Anterior cingulate cortex (tissue), 58 donors: Measurements from ENCODE around the gene MDP1.

Experiments
- DNase-seq, 58 donors: peaks; one replicate each; lab custom pipeline; 2025; lab: John Stamatoyannopoulos, UW

The MDP1 gene

DNA sequence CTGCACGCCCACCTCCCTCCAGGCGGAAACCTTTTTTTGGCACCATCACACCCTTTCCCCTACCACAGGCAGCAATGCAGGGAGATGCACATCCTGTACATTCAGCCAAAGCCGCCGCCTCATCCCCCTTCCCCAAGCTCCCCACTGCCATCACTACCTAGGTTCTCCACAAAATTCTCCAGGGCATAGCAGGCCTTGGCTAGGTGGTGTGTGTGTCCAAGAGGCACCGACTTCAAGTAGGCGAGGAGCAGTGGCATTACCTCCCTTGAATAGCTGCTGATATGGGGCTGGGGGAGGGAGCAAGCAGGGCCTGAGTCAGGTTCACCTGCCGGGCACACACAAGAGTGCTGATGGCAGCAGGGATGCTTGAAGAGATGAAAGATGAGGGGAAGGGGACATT, 30.8 kb downstream of the MDP1 start:
- no peak for DNase-seq

DNA sequence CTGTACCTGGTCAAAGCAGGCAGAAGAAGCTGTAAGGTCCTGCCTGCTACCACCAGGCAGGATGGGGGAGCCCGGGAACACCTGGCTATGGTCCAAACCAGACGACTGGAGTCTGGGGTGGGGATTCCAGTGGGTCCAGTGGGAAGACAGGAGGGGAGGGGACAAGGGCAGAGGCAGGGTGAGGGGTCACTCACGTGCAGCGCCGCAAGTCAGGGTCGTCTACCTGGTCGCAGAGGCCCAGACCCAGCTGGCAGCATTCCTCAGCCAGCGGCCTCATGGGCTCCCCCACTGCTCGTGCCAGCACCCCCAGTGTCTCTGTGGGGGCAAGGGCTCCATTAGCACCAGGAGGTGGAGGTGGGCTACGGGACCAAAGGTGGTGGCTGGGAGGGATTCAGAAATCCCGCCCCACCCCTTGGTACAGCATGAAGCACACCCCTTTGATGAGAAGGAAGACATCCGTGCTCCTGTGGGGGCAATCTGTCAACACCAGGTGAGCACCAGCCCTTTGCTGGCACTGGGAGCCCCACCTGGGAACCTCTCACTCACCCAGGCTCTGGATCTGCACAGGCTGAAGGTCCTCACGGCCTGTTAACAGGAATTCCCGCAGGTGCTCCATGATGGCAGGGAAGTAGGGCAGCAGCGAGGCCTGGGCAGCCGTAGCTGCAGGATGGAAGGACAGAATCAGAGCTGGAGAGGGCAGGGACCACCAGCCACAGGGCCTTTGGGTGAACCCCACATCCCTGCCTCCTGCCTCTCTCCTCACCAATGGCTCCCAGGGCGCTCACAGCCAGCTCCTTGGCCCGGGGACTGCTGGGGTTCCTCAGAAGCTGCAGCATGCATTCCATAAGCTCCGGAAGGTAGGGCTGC, 31.5 kb downstream of the MDP1 start:
- DNase-seq = no peak

DNA sequence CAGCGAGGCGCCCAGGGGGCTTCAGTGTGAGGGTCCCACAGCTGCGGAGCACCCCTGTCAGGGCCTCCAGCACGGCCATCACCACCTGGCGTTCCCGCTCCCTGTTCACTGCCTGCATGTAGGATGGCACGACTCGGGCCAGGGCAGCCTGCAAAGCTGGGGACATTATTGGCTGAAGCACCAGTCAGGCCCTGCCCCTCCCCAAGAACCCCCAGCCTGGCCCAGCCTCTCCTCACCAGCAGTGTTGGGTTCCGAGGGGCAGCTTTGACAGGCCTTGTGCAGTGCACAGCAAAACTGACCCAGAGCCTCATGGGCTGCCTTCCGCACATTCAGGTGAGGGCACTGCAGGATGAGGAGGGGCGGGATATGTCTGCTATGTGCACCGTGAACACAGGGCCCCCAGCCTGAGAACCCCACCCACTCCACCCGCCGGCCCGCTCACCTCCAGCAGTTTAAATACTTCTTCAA, 32.8 kb downstream of the MDP1 start:
- DNase-seq = no peak

DNA sequence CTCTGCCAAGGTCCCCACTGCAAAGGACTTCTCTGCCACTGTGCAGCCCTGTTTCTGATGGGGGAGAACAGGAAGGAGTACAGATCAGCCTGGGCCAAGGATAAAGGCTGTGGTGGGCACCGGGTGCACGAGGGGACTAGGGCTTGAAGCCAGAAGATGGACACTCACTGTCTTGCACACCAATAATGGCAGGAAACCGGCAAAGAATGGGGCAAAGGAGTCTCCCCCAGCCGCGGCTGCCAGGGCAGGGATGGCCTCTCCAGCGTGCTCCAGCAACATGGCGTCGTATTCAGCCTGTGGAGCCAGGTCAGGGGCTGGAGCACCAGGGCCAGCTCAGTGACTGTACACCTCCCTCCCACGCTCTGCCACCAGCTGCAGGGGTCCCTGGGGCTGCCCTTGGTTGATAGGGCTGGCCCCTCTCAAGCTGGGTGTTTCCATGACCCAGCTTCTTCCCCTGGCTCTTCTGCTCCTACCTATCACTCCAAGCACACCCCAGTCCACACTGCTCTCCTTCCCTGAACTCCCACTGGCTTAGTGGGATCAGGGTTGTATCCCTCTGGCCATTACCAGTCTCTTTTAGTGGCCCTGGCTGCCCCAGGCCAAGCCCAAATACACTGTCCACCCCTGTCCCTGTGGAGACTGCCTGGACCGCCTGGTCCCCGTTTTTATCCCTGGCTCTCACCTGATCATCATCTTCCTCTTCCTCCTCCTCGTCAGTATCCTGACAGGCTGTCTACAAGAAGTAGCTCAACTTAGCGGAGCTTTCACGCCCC, 33.6 kb downstream of the MDP1 start:
- no peak for DNase-seq

- DNase-seq = no peak
Measured at GRCh38 chr14:24181371-24182077, 34.3 kb downstream of the MDP1 start.

DNA sequence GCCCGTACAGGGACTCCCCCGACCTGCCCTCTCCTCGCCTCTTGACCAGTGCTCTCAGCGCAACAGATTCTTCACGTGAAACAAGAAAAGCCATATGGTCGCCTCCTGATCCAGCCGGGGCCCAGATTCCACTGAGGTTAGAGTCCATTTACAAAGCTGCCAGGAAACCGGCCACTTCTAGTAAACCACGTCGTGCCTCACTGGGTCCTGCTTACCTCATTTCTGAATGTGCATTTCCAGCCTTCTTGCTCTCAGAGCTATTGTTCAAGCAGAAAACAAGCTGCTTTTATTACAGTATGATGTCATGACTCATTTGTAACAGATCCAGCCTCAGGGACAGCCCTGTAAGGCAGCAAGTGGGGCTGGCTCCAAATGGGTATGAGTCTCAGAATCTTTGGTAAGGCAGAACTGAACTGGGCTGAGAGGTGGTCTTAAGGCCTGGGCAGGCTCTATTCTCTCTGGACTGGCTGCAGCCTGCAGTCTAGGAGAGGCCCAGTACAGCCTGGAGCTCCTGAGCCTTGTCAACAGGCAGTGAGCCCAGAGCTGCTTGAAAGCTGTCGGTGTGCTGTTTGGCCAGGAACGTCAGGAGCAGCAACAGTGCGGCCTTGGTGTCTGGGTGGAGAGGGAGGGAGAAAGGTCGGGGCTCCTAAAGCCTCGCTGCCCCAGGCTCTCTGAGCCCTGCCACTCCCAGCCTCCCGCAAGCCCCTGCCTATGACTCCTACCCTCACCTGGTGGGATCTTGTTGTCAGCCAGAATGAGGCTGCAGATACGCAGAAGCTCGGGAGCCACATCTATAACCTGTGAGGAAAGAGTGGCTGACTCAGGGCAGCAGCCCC, 35.7 kb downstream of the MDP1 start:
- peak in 22 of 58 donors; percentile 10 to 75 (median 34) for DNase-seq

GRCh38 chr14:24179294-24179960, 36.4 kb downstream of the MDP1 start:
- DNase-seq = no peak

GRCh38 chr14:24178399-24179178, 37.3 kb downstream of the MDP1 start:
- no peak for DNase-seq

DNA sequence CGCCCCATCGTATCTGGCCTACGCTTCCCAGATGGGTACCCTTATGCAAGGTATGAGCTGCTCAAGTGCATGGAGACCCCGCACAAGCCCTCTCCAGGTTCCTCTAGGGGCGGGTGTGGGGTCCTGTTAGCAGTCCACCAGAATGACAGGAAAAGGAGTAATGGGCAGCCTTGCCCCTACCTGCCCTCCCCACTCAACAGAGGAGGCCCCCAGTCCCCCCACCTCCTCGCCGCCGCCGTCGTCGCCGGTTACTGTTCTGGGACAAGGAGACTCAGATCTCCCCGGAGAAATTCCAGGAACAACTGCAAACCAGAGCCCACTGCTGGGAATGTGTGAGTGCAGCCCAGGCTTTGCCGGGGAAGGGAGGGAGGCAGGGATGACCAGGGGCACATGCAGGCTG, 38.0 kb downstream of the MDP1 start:
- DNase-seq = no peak

DNA sequence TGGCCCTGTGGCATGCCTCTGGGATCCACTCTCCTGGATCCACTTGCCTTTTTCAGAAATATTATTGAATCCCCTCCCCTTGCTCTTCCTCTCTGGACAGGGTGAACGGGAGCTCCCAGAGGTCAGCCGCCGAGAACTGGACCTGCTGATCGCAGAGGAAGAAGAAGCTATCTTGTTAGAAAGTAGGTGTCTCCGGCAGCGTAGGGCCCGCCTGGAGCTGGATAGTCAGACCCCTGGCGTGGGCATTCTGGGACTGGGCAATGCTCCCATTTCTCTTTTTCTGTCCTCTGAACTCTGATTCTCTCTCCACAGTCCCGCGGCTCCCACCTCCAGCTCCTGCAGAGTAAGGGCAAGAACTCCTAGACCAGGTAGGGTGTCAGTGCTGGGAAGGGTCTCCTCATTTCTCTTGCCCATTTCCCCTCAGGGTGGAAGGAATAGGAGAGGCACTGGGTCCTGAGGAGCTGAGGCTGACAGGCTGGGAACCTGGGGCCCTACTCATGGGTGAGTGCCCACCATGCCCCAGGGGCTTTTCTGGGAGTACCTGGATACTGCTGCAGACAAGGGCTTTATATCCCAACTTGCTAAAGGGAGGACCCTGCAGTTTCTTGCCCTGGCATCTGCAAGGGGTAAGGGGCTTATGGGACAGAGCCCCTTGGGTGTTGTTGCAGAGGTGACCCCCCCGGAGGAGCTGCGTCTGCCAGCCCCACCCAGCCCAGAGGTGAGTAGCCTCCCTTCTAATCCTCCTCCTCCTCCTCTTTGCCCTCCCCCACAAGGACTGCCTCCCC, 38.6 kb downstream of the MDP1 start:
- DNase-seq = no peak

- no peak for DNase-seq
Measured at GRCh38 chr14:24176599-24176998, 39.3 kb downstream of the MDP1 start.

DNA sequence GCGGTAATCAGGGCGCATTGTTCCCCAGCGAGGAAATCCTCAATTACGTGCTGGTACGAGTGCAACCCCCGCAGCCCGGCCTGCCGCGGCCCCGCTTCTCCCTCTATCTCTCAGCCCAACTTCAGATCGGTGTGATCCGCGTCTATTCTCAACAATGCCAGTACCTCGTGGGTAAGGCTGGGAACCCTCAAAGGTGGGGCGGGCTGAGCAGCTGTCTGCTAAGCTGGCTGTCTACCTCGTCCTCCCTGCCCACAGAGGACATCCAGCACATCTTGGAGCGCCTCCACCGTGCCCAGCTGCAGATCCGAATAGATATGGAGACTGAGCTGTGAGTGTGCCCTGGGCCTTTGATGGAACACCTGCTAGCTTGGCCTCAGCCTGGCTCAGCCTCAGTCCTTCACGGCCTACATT, 43.0 kb downstream of the MDP1 start:
- DNase-seq = peak in 9 of 58 donors; percentile 20 to 48 (median 27)

DNA sequence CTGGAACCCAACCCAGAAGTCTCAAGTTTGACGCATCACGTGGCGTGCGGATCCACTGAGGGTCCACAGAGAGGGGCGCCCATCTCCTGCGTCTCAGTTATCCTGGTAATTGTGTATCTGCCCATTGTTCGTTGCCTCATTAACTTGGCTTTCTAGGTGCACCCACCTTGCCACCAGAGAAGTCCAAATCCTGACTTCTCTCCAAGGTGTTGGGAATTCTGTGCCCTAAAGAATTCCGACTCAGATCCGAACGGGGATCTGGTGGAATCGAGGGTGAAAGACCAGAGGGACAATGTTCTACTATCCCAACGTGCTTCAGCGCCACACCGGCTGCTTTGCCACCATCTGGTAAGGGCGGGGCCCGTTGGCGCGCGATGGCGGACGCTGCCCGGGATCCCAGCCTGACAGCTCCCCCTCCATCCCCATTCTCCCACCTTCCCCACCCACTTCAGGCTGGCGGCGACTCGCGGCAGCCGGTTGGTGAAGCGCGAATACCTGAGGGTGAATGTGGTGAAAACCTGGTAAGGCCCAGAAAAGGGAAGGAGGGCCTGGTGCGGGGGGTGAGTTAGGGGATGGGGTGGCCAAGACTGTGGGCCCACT, 43.5 kb downstream of the MDP1 start:
- peak in 9 of 58 donors; percentile 8 to 48 (median 36) for DNase-seq

DNA sequence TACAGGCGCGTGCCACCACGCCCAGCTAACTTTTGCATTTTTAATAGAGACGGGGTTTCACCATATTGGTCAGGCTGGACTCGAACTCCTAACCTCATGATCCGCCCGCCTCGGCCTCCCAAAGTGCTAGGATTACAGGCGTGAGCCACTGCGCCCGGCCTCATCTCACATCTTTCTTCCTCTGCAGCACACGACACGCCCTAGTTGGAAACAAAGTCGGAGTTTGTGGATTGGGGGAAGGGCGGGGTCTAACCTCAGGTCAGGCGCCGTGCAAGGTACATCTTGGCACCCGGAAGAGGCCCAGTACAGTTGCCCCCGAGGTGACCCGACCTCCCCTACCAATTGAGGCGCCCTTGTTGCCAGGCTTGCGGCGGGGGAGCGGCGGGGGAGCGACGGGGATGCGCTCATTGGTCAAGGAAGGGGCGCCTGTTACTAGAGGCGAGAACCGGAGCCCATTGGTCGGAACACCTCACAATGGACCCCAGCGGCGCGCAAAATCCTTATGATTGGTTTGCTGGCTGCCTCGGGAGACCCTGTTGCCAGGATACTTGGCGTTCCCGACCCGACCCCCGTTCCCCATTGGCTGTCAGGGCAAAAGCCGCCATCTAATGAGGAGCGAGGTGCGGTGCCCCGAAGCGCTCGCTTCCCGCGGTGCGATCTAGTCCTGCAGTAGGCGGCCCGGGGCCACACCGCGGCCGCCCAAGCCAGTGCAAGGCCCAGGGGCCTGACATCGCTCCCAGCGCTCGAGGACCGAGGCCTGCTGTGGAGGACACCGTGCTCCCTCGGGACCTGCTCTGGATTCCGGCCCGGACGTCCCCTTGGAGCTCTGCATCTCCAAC, 44.2 kb downstream of the MDP1 start, which contains the start of gene REC8:
Gene REC8, plus strand, starts transcription at position 659 of the 839 bp plus-strand sequence. CDS start 473 bp downstream, outside the sequence.
- DNase-seq = peak; percentile 63 to 98 (median 91)

GRCh38 chr14:24167469-24168114, 48.3 kb downstream of the MDP1 start:
- DNase-seq = no peak

DNA sequence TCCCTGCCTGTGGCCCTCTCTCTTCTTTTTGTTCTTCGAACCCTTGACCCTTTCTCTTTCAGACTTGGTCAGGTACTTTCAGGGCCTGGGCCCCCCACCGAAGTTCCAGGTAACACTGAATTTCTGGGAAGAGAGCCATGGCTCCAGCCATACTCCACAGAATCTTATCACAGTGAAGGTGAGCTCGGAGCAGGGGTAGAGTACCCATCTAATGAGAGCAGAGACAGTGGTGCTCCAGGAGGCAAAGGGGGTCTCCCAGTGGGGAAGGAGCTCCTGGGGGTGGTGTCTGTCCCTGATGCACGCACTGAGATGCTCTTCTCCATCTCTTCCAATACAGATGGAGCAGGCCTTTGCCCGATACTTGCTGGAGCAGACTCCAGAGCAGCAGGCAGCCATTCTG, 50.1 kb downstream of the MDP1 start:
- no peak for DNase-seq
